Activated CD4-positive, alpha-beta T cell treated with anti-CD3 and anti-CD28 coated beads, Interleukin-2, Interleukin-4, amounts not matched to agents 100 ng/mL and 50 ng/mL, durations not matched to agents 16 hours and 8 hours (primary cell): ENCODE data around the gene MPZL2.

ENCODE experiments used
- DNase-seq: peaks from one replicate; pipeline ENCODE4 v3.0.0-alpha.2; 2020; ENCODE audit warnings: low spot score

Gene MPZL2

GRCh38 chr11:118219732-118220131 is 44.4 kb downstream of the MPZL2 start:
- DNase-seq = no peak

GRCh38 chr11:118219244-118219643 is 44.9 kb downstream of the MPZL2 start:
- no peak for DNase-seq

- peak; percentile 76 for DNase-seq
Measured at GRCh38 chr11:118217575-118217974, 46.5 kb downstream of the MPZL2 start.

- peak; percentile 78 for DNase-seq
Measured at GRCh38 chr11:118216621-118217481, 47.2 kb downstream of the MPZL2 start.

GRCh38 chr11:118215765-118216164 is 48.3 kb downstream of the MPZL2 start:
- DNase-seq = no peak

GRCh38 chr11:118215262-118215661 is 48.8 kb downstream of the MPZL2 start:
- DNase-seq = no peak

- DNase-seq = no peak
Measured at GRCh38 chr11:118214210-118214914, 49.7 kb downstream of the MPZL2 start.

- no peak for DNase-seq
Measured at GRCh38 chr11:118213781-118214180, 50.3 kb downstream of the MPZL2 start.

GRCh38 chr11:118213201-118213600 is 50.9 kb downstream of the MPZL2 start:
- no peak for DNase-seq

- no peak for DNase-seq
Measured at GRCh38 chr11:118212781-118213191, 51.3 kb downstream of the MPZL2 start.

- DNase-seq = no peak
Measured at GRCh38 chr11:118212131-118212725, 51.9 kb downstream of the MPZL2 start.

GRCh38 chr11:118211006-118211405 is 53.1 kb downstream of the MPZL2 start:
- no peak for DNase-seq

GRCh38 chr11:118210323-118210722 is 53.8 kb downstream of the MPZL2 start:
- DNase-seq = no peak

- DNase-seq = no peak
Measured at GRCh38 chr11:118209033-118209432, 55.1 kb downstream of the MPZL2 start.

- no peak for DNase-seq
Measured at GRCh38 chr11:118207079-118207478, 57.0 kb downstream of the MPZL2 start.

- no peak for DNase-seq
Measured at GRCh38 chr11:118206391-118207031, 57.6 kb downstream of the MPZL2 start.

GRCh38 chr11:118205606-118206378 is 58.3 kb downstream of the MPZL2 start:
- DNase-seq = no peak
